ENCODE data around the gene FAM181A.

The FAM181A gene

GRCh38 chr14:93895023-93895604 is 32.0 kb upstream of the FAM181A start:
- WGBS (ENCODE audit: extremely low coverage, insufficient coverage, insufficient read length) = no CpG with 5 or more reads among the region's 9 CpGs
- DNase-seq = no peak
- H2BK12ac ChIP-seq (ENCODE audit: low read length) = no peak overlapping the region
- no peak overlapping the region for H3K27ac ChIP-seq (ENCODE audit: low read depth, low read length)
- H4K91ac ChIP-seq (ENCODE audit: low read depth, low read length) = no peak overlapping the region
- H3K79me1 ChIP-seq (ENCODE audit: low read length) = no peaks in the 10 kb centered on the region
- no peak overlapping the region for H2AFZ ChIP-seq (ENCODE audit: insufficient read depth, low read length, poor library complexity)
- H3K4me1 ChIP-seq (ENCODE audit: control insufficient read depth in 1 of 2, insufficient read depth in 2 of 2, low read length in 2 of 2) = no peaks in the 10 kb centered on the region
- no peaks in the 10 kb centered on the region for H3K27me3 ChIP-seq (ENCODE audit: insufficient read depth, low read length)
- H2BK120ac ChIP-seq (ENCODE audit: insufficient read depth, low read length, poor library complexity) = no peak overlapping the region
- H4K12ac ChIP-seq (ENCODE audit: low read depth, low read length) = no peak overlapping the region
- no peak overlapping the region for H3K4me2 ChIP-seq (ENCODE audit: low read length)
- H3K9me3 ChIP-seq (ENCODE audit: insufficient read depth, low read depth, low read length) = peaks cover 2% of the 10 kb centered on the region
- H3K18ac ChIP-seq (ENCODE audit: low read length) = no peak overlapping the region
- no peak overlapping the region for H3K23ac ChIP-seq (ENCODE audit: low read length)
- no peaks in the 10 kb centered on the region for H3K36me3 ChIP-seq (ENCODE audit: control insufficient read depth in 1 of 2, insufficient read depth in 2 of 2, low read length in 2 of 2)
- no peak overlapping the region for H3K14ac ChIP-seq (ENCODE audit: low read length)
- no peaks in the 10 kb centered on the region for H3K79me2 ChIP-seq (ENCODE audit: control insufficient read depth, insufficient read depth, low read length, poor library complexity)
- no peak overlapping the region for H2BK5ac ChIP-seq (ENCODE audit: low read depth, low read length, poor library complexity)
- H3K9ac ChIP-seq (ENCODE audit: low read length) = no peak overlapping the region
- H3K4ac ChIP-seq (ENCODE audit: low read depth, low read length) = no peak overlapping the region
- no peak overlapping the region for H4K8ac ChIP-seq (ENCODE audit: low read depth, low read length)
- no peak overlapping the region for H2AK5ac ChIP-seq (ENCODE audit: low read length)
- no peak overlapping the region for H3K4me3 ChIP-seq (ENCODE audit: low read depth, low read length)

- no peak overlapping the region for H3K23ac ChIP-seq (ENCODE audit: low read length)
- no peak overlapping the region for H2BK120ac ChIP-seq (ENCODE audit: insufficient read depth, low read length, poor library complexity)
- H3K4me2 ChIP-seq (ENCODE audit: low read length) = no peak overlapping the region
- H2BK12ac ChIP-seq (ENCODE audit: low read length) = no peak overlapping the region
- H2AFZ ChIP-seq (ENCODE audit: insufficient read depth, low read length, poor library complexity) = no peak overlapping the region
- no peak overlapping the region for H3K14ac ChIP-seq (ENCODE audit: low read length)
- WGBS (ENCODE audit: extremely low coverage, insufficient coverage, insufficient read length) = no CpG with 5 or more reads among the region's 5 CpGs
- no peaks in the 10 kb centered on the region for H3K9me3 ChIP-seq (ENCODE audit: insufficient read depth, low read depth, low read length)
- H3K9ac ChIP-seq (ENCODE audit: low read length) = no peak overlapping the region
- H3K27ac ChIP-seq (ENCODE audit: low read depth, low read length) = no peak overlapping the region
- no peak overlapping the region for H4K8ac ChIP-seq (ENCODE audit: low read depth, low read length)
- no peak for DNase-seq
- H4K12ac ChIP-seq (ENCODE audit: low read depth, low read length) = no peak overlapping the region
- no peak overlapping the region for H2BK5ac ChIP-seq (ENCODE audit: low read depth, low read length, poor library complexity)
- no peaks in the 10 kb centered on the region for H3K79me2 ChIP-seq (ENCODE audit: control insufficient read depth, insufficient read depth, low read length, poor library complexity)
- no peak overlapping the region for H4K91ac ChIP-seq (ENCODE audit: low read depth, low read length)
- no peaks in the 10 kb centered on the region for H3K4me1 ChIP-seq (ENCODE audit: control insufficient read depth in 1 of 2, insufficient read depth in 2 of 2, low read length in 2 of 2)
- H3K36me3 ChIP-seq (ENCODE audit: control insufficient read depth in 1 of 2, insufficient read depth in 2 of 2, low read length in 2 of 2) = no peaks in the 10 kb centered on the region
- H3K27me3 ChIP-seq (ENCODE audit: insufficient read depth, low read length) = no peaks in the 10 kb centered on the region
- H3K79me1 ChIP-seq (ENCODE audit: low read length) = no peaks in the 10 kb centered on the region
- no peak overlapping the region for H3K4me3 ChIP-seq (ENCODE audit: low read depth, low read length)
- no peak overlapping the region for H2AK5ac ChIP-seq (ENCODE audit: low read length)
- H3K4ac ChIP-seq (ENCODE audit: low read depth, low read length) = no peak overlapping the region
- no peak overlapping the region for H3K18ac ChIP-seq (ENCODE audit: low read length)
Measured at GRCh38 chr14:93897476-93897845, 29.7 kb upstream of the FAM181A start.

GRCh38 chr14:93898081-93898611 is 29.0 kb upstream of the FAM181A start:
- Histone ChIP-seq H3K9me3 (ENCODE audit: insufficient read depth, low read depth, low read length) (no peaks in the 10 kb centered on the region), H3K4me2 (ENCODE audit: low read length) (no peak overlapping the region), H3K9ac (ENCODE audit: low read length) (no peak overlapping the region), H2AFZ (ENCODE audit: insufficient read depth, low read length, poor library complexity) (no peak overlapping the region), H3K14ac (ENCODE audit: low read length) (no peak overlapping the region), H3K23ac (ENCODE audit: low read length) (no peak overlapping the region), H4K12ac (ENCODE audit: low read depth, low read length) (no peak overlapping the region), H3K79me2 (ENCODE audit: control insufficient read depth, insufficient read depth, low read length, poor library complexity) (no peaks in the 10 kb centered on the region), H3K4me1 (ENCODE audit: control insufficient read depth in 1 of 2, insufficient read depth in 2 of 2, low read length in 2 of 2) (no peaks in the 10 kb centered on the region), H3K27ac (ENCODE audit: low read depth, low read length) (no peak overlapping the region), H3K18ac (ENCODE audit: low read length) (no peak overlapping the region), H2BK5ac (ENCODE audit: low read depth, low read length, poor library complexity) (no peak overlapping the region), H3K4me3 (ENCODE audit: low read depth, low read length) (no peak overlapping the region), H2BK12ac (ENCODE audit: low read length) (no peak overlapping the region), H3K4ac (ENCODE audit: low read depth, low read length) (no peak overlapping the region), H2BK120ac (ENCODE audit: insufficient read depth, low read length, poor library complexity) (no peak overlapping the region), H4K8ac (ENCODE audit: low read depth, low read length) (no peak overlapping the region), H3K79me1 (ENCODE audit: low read length) (no peaks in the 10 kb centered on the region), H3K27me3 (ENCODE audit: insufficient read depth, low read length) (no peaks in the 10 kb centered on the region), H4K91ac (ENCODE audit: low read depth, low read length) (no peak overlapping the region), H2AK5ac (ENCODE audit: low read length) (no peak overlapping the region), H3K36me3 (ENCODE audit: control insufficient read depth in 1 of 2, insufficient read depth in 2 of 2, low read length in 2 of 2) (no peaks in the 10 kb centered on the region)
- WGBS (ENCODE audit: extremely low coverage, insufficient coverage, insufficient read length) = no CpG with 5 or more reads among the region's 15 CpGs
- no peak for DNase-seq

- no peak for DNase-seq
- no CpG with 5 or more reads among the region's 5 CpGs for WGBS (ENCODE audit: extremely low coverage, insufficient coverage, insufficient read length)
Measured at GRCh38 chr14:93898731-93899130, 28.4 kb upstream of the FAM181A start.

More at GRCh38 chr14:93898731-93899130, 28.4 kb upstream of the FAM181A start:
- Histone ChIP-seq H3K18ac (ENCODE audit: low read length) (no peak overlapping the region), H3K27me3 (ENCODE audit: insufficient read depth, low read length) (no peaks in the 10 kb centered on the region), H2BK12ac (ENCODE audit: low read length) (no peak overlapping the region), H2AFZ (ENCODE audit: insufficient read depth, low read length, poor library complexity) (no peak overlapping the region), H2AK5ac (ENCODE audit: low read length) (no peak overlapping the region), H3K36me3 (ENCODE audit: control insufficient read depth in 1 of 2, insufficient read depth in 2 of 2, low read length in 2 of 2) (no peaks in the 10 kb centered on the region), H3K23ac (ENCODE audit: low read length) (no peak overlapping the region), H4K12ac (ENCODE audit: low read depth, low read length) (no peak overlapping the region), H3K14ac (ENCODE audit: low read length) (no peak overlapping the region), H3K79me2 (ENCODE audit: control insufficient read depth, insufficient read depth, low read length, poor library complexity) (no peaks in the 10 kb centered on the region), H4K91ac (ENCODE audit: low read depth, low read length) (no peak overlapping the region), H3K27ac (ENCODE audit: low read depth, low read length) (no peak overlapping the region), H2BK5ac (ENCODE audit: low read depth, low read length, poor library complexity) (no peak overlapping the region), H3K79me1 (ENCODE audit: low read length) (no peaks in the 10 kb centered on the region), H3K4me2 (ENCODE audit: low read length) (no peak overlapping the region), H3K4me1 (ENCODE audit: control insufficient read depth in 1 of 2, insufficient read depth in 2 of 2, low read length in 2 of 2) (no peaks in the 10 kb centered on the region), H4K8ac (ENCODE audit: low read depth, low read length) (no peak overlapping the region), H3K9me3 (ENCODE audit: insufficient read depth, low read depth, low read length) (peaks cover 2% of the 10 kb centered on the region), H3K4me3 (ENCODE audit: low read depth, low read length) (no peak overlapping the region), H3K9ac (ENCODE audit: low read length) (no peak overlapping the region), H2BK120ac (ENCODE audit: insufficient read depth, low read length, poor library complexity) (no peak overlapping the region), H3K4ac (ENCODE audit: low read depth, low read length) (no peak overlapping the region)

Data from trophoblast cell (in vitro differentiated cells and primary cell).